GM10266 (cell line): ENCODE data around the gene MT1A.

Experiments used
- DNase-seq: peaks from one replicate; pipeline ENCODE4 v3.0.0; 2012; ENCODE audit errors: extremely low spot score
- CTCF ChIP-seq: IDR thresholded peaks from 2 replicates; pipeline ENCODE4 v1.5.1; 2012; ENCODE audit warnings: mild to moderate bottlenecking, low read depth; ENCODE audit not compliant: control insufficient read depth, insufficient read depth; ENCODE audit errors: missing control alignments

MT1A gene

GRCh38 chr16:56679818-56680217 is 41.4 kb downstream of the MT1A start:
- TF ChIP-seq CTCF, result no peak
- no peak for DNase-seq

DNA sequence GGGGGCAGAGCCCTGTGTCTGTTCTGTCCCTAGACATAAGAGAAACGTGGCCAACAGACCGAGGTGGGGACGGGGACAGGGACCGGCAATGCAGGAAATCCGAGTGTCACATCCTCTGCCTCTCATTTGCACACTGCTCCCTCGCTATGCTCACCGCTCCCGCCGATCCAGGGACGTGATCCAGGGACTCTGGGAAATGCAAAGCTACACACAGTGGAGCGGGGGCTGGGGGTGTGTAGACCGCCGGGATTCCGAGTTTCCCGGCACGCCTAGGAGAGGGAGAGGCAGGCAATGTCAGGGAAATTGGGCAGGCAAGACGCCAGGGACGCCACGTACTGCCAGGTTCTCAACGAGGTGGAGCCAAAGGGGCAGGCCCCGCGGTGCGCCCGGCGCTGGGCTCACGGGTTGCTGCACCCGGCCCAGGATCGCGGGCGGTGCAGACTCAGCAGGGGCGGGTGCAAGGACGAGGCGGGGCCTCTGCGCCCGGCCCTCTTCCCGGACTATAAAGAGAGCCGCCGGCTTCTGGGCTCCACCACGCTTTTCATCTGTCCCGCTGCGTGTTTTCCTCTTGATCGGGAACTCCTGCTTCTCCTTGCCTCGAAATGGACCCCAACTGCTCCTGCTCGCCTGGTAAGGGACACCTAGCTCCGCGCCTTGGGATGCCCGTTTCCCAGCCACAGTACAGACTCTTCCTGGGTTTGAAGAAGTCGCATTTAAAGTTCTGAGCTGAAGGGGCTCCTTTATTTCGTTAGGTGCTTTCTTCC is 43.7 kb downstream of the MT1A start, which contains the start of gene MT1X:
MT1X (plus strand) TSS at position 532 of the 764 bp plus-strand sequence; CDS start at position 603, 71 bp downstream.
- DNase-seq, result peak; percentile 89
- TF ChIP-seq CTCF, result no peak

- no peak for DNase-seq
- no peak for TF ChIP-seq CTCF
Observed at GRCh38 chr16:56682703-56683397, 44.4 kb downstream of the MT1A start.

DNA sequence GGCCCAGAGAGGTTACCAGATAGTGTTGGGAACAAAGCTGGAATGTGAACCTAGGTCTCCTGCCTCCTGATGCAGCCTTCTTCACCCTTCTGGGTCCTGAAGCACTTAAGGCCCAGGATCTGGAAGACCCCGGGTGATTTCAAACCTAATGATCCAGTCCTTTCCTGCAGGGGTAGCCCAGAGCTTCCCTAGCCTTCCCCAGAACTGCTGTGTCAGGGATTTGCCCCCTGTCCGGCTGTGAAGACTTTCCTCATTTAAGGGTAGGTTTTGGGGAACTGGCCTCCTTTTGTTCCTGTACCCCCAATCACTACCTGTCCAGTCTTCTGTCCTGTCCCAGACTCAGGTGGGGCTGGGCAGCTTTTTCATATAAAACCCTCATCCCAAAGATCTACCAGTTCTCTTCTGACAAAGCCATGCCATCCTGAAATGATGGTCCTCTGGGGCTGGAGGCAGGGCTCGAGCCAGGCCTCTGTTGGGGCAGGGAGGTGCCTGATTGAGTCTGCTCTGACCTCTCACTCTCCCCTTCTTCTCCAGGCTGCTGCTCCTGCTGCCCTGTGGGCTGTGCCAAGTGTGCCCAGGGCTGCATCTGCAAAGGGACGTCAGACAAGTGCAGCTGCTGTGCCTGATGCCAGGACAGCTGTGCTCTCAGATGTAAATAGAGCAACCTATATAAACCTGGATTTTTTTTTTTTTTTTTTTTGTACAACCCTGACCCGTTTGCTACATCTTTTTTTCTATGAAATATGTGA is 45.1 kb downstream of the MT1A start:
- TF ChIP-seq CTCF, result no peak
- DNase-seq, result no peak

DNA sequence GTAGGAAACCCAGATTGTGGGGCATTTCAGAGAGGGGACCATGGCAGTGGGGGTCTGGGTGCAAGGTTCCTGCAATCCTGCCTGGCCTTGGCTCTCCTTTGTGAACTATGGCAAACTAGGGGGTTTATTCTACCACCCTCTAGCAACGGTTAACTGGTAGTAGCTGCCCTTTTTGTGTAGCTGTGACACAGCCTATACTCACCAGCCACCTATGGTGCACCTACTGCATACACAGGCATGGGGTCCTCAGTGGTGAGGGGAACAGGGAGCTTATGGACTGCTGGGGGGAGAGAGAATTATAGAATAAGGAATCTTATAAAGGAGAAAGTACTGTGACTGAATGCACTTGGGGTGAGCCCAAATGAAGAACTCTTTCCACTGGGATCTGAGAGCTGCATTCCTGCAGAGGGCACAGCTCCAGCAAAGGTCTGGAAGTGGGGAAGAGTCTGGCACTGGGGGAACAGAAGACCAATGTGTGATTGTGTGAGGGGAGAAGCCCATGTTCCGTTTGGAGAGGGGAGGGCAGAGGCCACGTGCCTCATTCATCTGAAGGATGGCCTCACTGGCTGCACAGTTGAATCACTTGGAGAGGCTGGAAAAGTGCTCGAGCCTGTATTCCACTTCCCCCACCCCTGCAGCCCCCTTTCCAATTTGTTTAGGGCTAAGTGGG is 45.9 kb downstream of the MT1A start:
- TF ChIP-seq CTCF, result no peak
- DNase-seq, result no peak

- no peak for TF ChIP-seq CTCF
- no peak for DNase-seq
Observed at GRCh38 chr16:56684926-56685590, 46.6 kb downstream of the MT1A start.
